T-cell (primary cell): Measurements from ENCODE around the gene XAB2. TPM values are rescaled to one million over a fixed set of nuclear protein-coding genes. Genes with fewer than 3 reads are reported as not detected.
"Not testable (repeated sequence)": the region's sequence is repeated elsewhere in the genome, so short reads cannot be mapped to it uniquely, and the experiment has no call there.

Source experiments
- ATAC-seq, 4 experiments: fragments of 200-7000 bp in 3 of 4; fragments of 150-1000 bp in 1 of 4; cut with Tn5 transposase; replicated peaks in 1 of 4; 1 replicate in 3 of 4; 2 replicates in 1 of 4; pipeline ENCODE4 v1.10.0; 2021; ENCODE audit warnings: moderate library complexity in 3 of 4, mild to moderate bottlenecking in 2 of 4, moderate number of reproducible peaks in 1 of 4
- CTCF ChIA-PET, 2 donors: fragments of 300-600 bp; sonication (Branson Sonifier 250); formaldehyde crosslinking; loops; one replicate each; lab custom pipeline; 2022; ENCODE audit warnings: antibody characterized with exemption in 2 of 2; lab: Charles Lee
- POLR2A ChIA-PET, 2 donors: fragments of 300-600 bp; sonication (Branson Sonifier 250); formaldehyde crosslinking; loops; one replicate each; lab custom pipeline; 2022; ENCODE audit warnings: antibody characterized with exemption in 2 of 2; lab: Charles Lee
- DNase-seq, 35 experiments: peaks; one replicate each; pipeline versions ENCODE4 v3.0.0 to v3.0.0-alpha.2; 2013 to 2023
- H3K27ac ChIP-seq: one replicate; pipeline ENCODE4 v1.5.1; 2013; ENCODE audit warnings: low read length
- H3K27me3 ChIP-seq, 2 experiments: replicated peaks in 1 of 2; 1 replicate in 1 of 2; 2 replicates in 1 of 2; pipeline versions ENCODE4 v1.6.1 to v1.7.0; 2013; ENCODE audit warnings: low read length in 1 of 2, mixed read lengths in 1 of 2; ENCODE audit not compliant: control insufficient read depth in 2 of 2, insufficient read depth in 2 of 2; ENCODE audit errors: extremely low read depth in 1 of 2
- H3K36me3 ChIP-seq, 2 donors: 1 replicate in 1 of 2; 2 replicates in 1 of 2; pipeline versions ENCODE4 v1.6.1 to v1.7.0; 2013; ENCODE audit warnings: low read length in 1 of 2; ENCODE audit not compliant: control insufficient read depth in 2 of 2, insufficient read depth in 1 of 2; ENCODE audit errors: extremely low read depth in 1 of 2
- H3K4me1 ChIP-seq, 2 experiments: 1 replicate in 1 of 2; 2 replicates in 1 of 2; pipeline versions ENCODE4 v1.6.1 to v1.7.0; 2013; ENCODE audit warnings: low read length in 2 of 2, mixed read lengths in 1 of 2; ENCODE audit not compliant: insufficient read depth in 2 of 2, control insufficient read depth in 1 of 2; ENCODE audit errors: extremely low read depth in 1 of 2
- H3K4me3 ChIP-seq, 2 donors: 1 replicate in 1 of 2; 2 replicates in 1 of 2; pipeline versions ENCODE4 v1.5.1 to v1.7.0; 2013; ENCODE audit warnings: mild to moderate bottlenecking in 2 of 2, low read length in 1 of 2, moderate library complexity in 1 of 2; ENCODE audit not compliant: control insufficient read depth in 1 of 2; ENCODE audit errors: extremely low read depth in 1 of 2
- H3K9me3 ChIP-seq: 2 replicates; pipeline ENCODE4 v1.7.0; 2013
- H3K27ac Mint-ChIP-seq, 2 donors: one replicate each; pipeline ENCODE4 v1.8.0; 2020 to 2021; ENCODE audit warnings: mild to moderate bottlenecking in 2 of 2, mixed read lengths in 2 of 2
- H3K27me3 Mint-ChIP-seq, 2 donors: one replicate each; pipeline ENCODE4 v1.8.0; 2021 to 2022; ENCODE audit warnings: mixed read lengths in 2 of 2
- H3K36me3 Mint-ChIP-seq: one replicate; pipeline ENCODE4 v1.8.0; 2021; ENCODE audit warnings: mixed read lengths
- H3K4me1 Mint-ChIP-seq, 3 donors: one replicate each; pipeline ENCODE4 v1.8.0; 2020 to 2022; ENCODE audit warnings: mixed read lengths in 3 of 3, mild to moderate bottlenecking in 1 of 3
- H3K4me3 Mint-ChIP-seq, 3 donors: one replicate each; pipeline ENCODE4 v1.8.0; 2020 to 2022; ENCODE audit warnings: mild to moderate bottlenecking in 3 of 3, mixed read lengths in 3 of 3, moderate library complexity in 3 of 3
- H3K9me3 Mint-ChIP-seq, 3 donors: one replicate each; pipeline ENCODE4 v1.8.0; 2020 to 2022; ENCODE audit warnings: mixed read lengths in 3 of 3
- WGBS: methylation state at CpG from one replicate; pipeline ENCODE4 v1.1.5; 2013; ENCODE audit warnings: missing lambda C conversion rate; ENCODE audit not compliant: insufficient coverage; 5-methylcytosine and 5-hydroxymethylcytosine counted together
- total RNA-seq, 35 experiments: library from RNA in 6 of 35; stranded (reverse) in 6 of 35; fragments of 120-200 nt in 1 of 35; gene quantifications; one replicate each; pipeline versions ENCODE4 v1.2.1 to v1.2.4 and lab custom pipeline; 2013 to 2026

Gene XAB2
- total RNA-seq, 5 donors from 2014 or later (not counting 1 experiment from before 2014, with no cell fraction given) = 59.9 to 82.6 (median 78.1) TPM

DNA sequence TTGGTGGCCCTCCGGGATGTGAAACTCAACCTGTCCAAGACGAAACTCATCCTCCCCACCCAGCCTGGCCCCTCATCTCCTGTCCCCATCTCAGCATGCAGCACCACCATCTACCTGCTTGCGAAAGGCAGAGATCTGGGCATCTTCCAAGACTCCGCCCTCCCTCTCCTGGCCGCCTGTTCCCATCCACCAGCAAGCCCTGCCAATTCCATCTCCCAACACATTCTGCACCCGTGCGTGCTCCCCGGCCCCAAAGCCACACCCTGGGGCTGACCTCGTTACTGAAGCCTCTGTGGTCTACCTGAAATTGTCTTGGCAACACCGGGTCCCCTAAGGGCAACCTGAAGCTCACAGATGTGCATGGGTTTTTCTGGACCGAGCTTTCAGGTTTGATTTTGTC is 46.9 kb downstream of the XAB2 start:
- no peak for DNase-seq
- Histone ChIP-seq H3K27me3 (peaks cover 0 to 17% of the 10 kb centered on the region in 2 experiments), H3K4me3 (no peak overlapping the region), H3K36me3 (no peaks in the 10 kb centered on the region), H3K27ac (no peak overlapping the region), H3K4me1 (no peaks in the 10 kb centered on the region), H3K9me3 (no peaks in the 10 kb centered on the region)
- 67% methylated on average over 8 of the region's 11 CpGs for WGBS
- CTCF ChIA-PET = interaction anchor here (0.6 to 1.0 kb wide), 2 partner anchors 8 to 14 kb away, joined by 3 to 6 read pairs; no protein-coding TSS in a partner anchor
- Mint-ChIP-seq H3K4me3 (no peak overlapping the region), H3K4me1 (no peaks in the 10 kb centered on the region), H3K27me3 (peaks cover 0 to 4% of the 10 kb centered on the region in 2 donors), H3K36me3 (no peaks in the 10 kb centered on the region), H3K9me3 (no peaks in the 10 kb centered on the region), H3K27ac (no peak overlapping the region)
- no peak for ATAC-seq
- POLR2A ChIA-PET = no interaction called here

DNA sequence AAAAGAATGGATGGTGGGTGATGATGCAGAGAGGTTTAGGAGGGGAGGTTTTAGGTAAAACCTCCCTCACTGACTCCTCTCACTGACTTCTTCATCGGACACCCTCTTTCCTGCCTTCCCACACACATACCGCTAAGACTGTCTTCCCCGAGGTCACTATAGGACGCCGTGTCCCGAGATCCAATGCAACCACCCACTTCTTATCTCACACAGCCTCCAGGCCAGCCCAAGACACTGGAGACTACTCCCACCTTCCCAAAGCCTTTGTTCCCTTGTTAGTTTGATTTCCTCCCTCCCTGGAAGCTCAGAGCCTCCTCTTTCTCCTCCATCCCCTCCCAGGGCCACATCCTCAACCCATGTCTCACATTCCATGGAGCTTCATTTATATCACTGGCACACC is 50.2 kb downstream of the XAB2 start:
- CTCF ChIA-PET = interaction anchor here in 1 of 2 donors (0.5 kb wide), 1 partner anchor 225 kb away, joined by 3 read pairs; no protein-coding TSS in a partner anchor
- peaks cover 0 to 12% of the 10 kb centered on the region in 2 experiments for H3K27me3 ChIP-seq
- no peaks in the 10 kb centered on the region for H3K36me3 Mint-ChIP-seq
- POLR2A ChIA-PET = no interaction called here
- no peak overlapping the region for H3K4me3 Mint-ChIP-seq
- peaks cover 5 to 17% of the 10 kb centered on the region in 2 donors for H3K27me3 Mint-ChIP-seq
- H3K9me3 Mint-ChIP-seq = no peaks in the 10 kb centered on the region
- H3K27ac ChIP-seq = no peak overlapping the region
- no peak for ATAC-seq
- DNase-seq = no peak
- no peak overlapping the region for H3K4me3 ChIP-seq
- H3K9me3 ChIP-seq = no peaks in the 10 kb centered on the region
- H3K36me3 ChIP-seq = no peaks in the 10 kb centered on the region
- no peaks in the 10 kb centered on the region for H3K4me1 Mint-ChIP-seq
- no peaks in the 10 kb centered on the region for H3K4me1 ChIP-seq
- WGBS = 93% methylated on average over 5 of the region's 6 CpGs
- H3K27ac Mint-ChIP-seq = no peak overlapping the region

DNA sequence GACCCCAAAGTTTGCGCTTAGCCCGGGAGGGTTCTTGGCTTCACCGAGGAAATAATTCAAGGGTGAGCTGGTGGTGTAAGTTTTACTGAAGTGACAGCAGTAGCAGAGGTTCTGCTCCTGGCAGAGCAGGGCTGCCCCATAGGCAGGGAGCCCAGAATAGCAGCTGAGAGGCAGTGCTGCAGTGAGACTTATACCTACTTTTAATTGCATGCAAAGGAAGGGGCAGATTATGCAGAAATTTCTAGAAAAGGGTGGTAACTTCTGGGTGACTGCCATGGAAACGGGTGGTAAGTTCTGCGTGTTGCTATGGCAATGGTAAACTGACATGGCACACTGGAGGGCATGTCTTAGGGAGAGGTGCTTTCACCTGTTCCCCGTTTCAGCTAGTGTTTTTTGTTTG is 51.2 kb downstream of the XAB2 start:
- no peak overlapping the region for H3K27ac Mint-ChIP-seq
- H3K9me3 Mint-ChIP-seq = no peaks in the 10 kb centered on the region
- H3K4me1 ChIP-seq = no peaks in the 10 kb centered on the region
- no peaks in the 10 kb centered on the region for H3K9me3 ChIP-seq
- H3K27me3 ChIP-seq = peaks cover 0 to 10% of the 10 kb centered on the region in 2 experiments
- peaks cover 5 to 17% of the 10 kb centered on the region in 2 donors for H3K27me3 Mint-ChIP-seq
- H3K4me3 Mint-ChIP-seq = no peak overlapping the region
- no peak overlapping the region for H3K27ac ChIP-seq
- WGBS = 77% methylated on average over 4 of the region's 6 CpGs
- ChIA-PET POLR2A (no interaction called here), CTCF (interaction anchor here in 1 of 2 donors (0.6 kb wide), 1 partner anchor 10 kb away, joined by 8 read pairs; no protein-coding TSS in a partner anchor)
- no peak for DNase-seq
- H3K4me1 Mint-ChIP-seq = no peaks in the 10 kb centered on the region
- H3K36me3 Mint-ChIP-seq = no peaks in the 10 kb centered on the region
- no peak overlapping the region for H3K4me3 ChIP-seq
- no peak for ATAC-seq
- no peaks in the 10 kb centered on the region for H3K36me3 ChIP-seq

DNA sequence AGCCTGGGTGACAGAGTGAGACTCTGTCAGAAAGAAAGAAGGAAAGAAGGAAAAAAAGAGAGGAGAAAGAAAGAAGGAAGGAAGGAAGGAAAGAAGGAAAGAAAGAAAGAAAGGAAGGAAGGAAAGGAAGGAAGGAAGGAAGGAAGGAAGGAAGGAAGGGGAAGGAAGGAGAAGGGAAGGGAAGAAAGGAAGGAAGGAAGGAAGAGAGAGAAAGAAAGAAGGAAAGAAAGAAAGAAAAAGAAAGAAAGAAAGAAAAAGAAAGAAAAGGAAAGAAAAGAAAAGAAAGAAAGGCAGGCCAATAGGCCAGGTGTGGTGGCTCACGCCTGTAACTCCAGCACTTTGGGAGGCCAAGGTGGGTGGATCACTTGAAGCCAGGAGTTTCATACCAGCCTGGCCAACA is 51.9 kb downstream of the XAB2 start:
- H3K4me3 ChIP-seq, H3K36me3 ChIP-seq, H3K9me3 ChIP-seq, H3K27ac Mint-ChIP-seq, H3K9me3 Mint-ChIP-seq, H3K4me1 ChIP-seq, H3K36me3 Mint-ChIP-seq, H3K4me3 Mint-ChIP-seq, DNase-seq, ATAC-seq, H3K4me1 Mint-ChIP-seq, H3K27ac ChIP-seq: not testable (repeated sequence)
- peaks cover 5 to 15% of the 10 kb centered on the region in 2 donors for H3K27me3 Mint-ChIP-seq
- ChIA-PET POLR2A (interaction anchor here in 1 of 2 donors (0.6 to 0.7 kb wide), 2 partner anchors 83 to 1410 kb away, joined by 4 read pairs; no protein-coding TSS in a partner anchor), CTCF (interaction anchor here in 1 of 2 donors (0.6 kb wide), 1 partner anchor 9 kb away, joined by 8 read pairs; no protein-coding TSS in a partner anchor)
- WGBS = 86% methylated on average over 1 of the region's 1 CpG
- peaks cover 0 to 11% of the 10 kb centered on the region in 2 experiments for H3K27me3 ChIP-seq

DNA sequence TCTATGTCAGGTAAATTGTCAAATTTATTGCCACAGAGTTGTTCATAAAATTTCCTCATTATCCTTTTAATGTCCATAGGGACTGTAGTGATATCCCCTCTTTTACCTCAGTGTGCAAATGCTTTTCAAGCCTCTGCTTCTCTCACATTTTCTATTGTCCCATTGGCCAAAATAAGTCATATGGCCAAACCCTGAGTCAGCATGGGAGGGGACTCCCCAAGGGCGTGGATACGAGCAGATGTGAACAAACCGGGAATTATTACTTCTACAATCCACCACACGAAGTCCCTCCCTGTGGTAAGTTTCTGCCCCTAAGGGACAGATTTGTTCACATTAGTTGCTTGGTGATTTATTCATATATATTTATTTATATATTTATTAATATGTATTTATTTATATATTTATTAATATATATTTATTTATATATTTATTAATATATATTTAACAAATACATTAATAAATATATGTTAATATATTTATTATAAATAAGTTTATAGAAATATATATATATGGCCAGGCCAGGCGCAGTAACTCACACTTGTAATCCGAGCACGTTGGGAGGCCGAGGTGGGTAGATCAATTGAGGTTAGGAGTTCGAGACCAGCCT is 53.8 kb downstream of the XAB2 start:
- Histone ChIP-seq H3K36me3 (no peaks in the 10 kb centered on the region), H3K27ac (no peak overlapping the region), H3K4me1 (no peaks in the 10 kb centered on the region), H3K4me3 (no peak overlapping the region), H3K9me3 (no peaks in the 10 kb centered on the region), H3K27me3 (peaks cover 0 to 7% of the 10 kb centered on the region in 2 experiments)
- ATAC-seq (no peak), DNase-seq (no peak)
- H3K27ac Mint-ChIP-seq = no peak overlapping the region
- no peaks in the 10 kb centered on the region for H3K9me3 Mint-ChIP-seq
- no peak overlapping the region for H3K4me3 Mint-ChIP-seq
- ChIA-PET POLR2A (no interaction called here), CTCF (no interaction called here)
- no peaks in the 10 kb centered on the region for H3K36me3 Mint-ChIP-seq
- no peaks in the 10 kb centered on the region for H3K4me1 Mint-ChIP-seq
- H3K27me3 Mint-ChIP-seq = peaks cover 5 to 13% of the 10 kb centered on the region in 2 donors
- WGBS = no CpG with 5 or more reads among the region's 9 CpGs

DNA sequence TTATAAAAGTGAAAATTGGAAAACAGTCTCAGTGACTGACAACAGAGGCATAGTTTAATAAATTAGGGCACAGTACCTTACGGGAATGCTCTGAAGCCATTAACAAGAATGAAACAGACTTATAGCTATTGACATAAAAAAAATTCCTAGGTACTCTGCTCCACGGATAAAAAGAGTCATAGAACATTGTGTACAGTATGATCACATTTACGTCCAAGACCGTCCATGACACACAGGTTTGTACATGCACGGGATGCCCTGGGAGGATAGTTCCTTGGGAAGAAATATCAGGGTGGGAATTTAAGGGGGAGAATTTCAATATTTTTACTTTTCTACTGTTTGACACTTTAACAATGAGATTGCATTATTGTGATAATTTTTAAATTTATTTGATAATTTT is 58.6 kb downstream of the XAB2 start:
- H3K4me3 Mint-ChIP-seq = no peak overlapping the region
- H3K27ac Mint-ChIP-seq = no peak overlapping the region
- H3K27me3 Mint-ChIP-seq = peaks cover 0 to 6% of the 10 kb centered on the region in 2 donors
- ATAC-seq (no peak), DNase-seq (no peak)
- ChIA-PET CTCF (no interaction called here), POLR2A (no interaction called here)
- no peaks in the 10 kb centered on the region for H3K36me3 Mint-ChIP-seq
- Histone ChIP-seq H3K27ac (no peak overlapping the region), H3K36me3 (no peaks in the 10 kb centered on the region), H3K9me3 (no peaks in the 10 kb centered on the region), H3K4me1 (peaks cover 0 to 3% of the 10 kb centered on the region in 2 experiments), H3K4me3 (no peak overlapping the region), H3K27me3 (peaks cover 0 to 4% of the 10 kb centered on the region in 2 experiments)
- 100% methylated on average over 1 of the region's 5 CpGs for WGBS
- H3K9me3 Mint-ChIP-seq = no peaks in the 10 kb centered on the region
- peaks cover 0 to 2% (median 2%) of the 10 kb centered on the region in 3 donors for H3K4me1 Mint-ChIP-seq
